Measurements from ENCODE around the gene C21orf58. TPM values are rescaled to one million over a fixed set of nuclear protein-coding genes. Genes with fewer than 3 reads are reported as not detected.

The C21orf58 gene
- total RNA-seq, 1 experiment from 2014 or later, result 12.4 TPM

DNA sequence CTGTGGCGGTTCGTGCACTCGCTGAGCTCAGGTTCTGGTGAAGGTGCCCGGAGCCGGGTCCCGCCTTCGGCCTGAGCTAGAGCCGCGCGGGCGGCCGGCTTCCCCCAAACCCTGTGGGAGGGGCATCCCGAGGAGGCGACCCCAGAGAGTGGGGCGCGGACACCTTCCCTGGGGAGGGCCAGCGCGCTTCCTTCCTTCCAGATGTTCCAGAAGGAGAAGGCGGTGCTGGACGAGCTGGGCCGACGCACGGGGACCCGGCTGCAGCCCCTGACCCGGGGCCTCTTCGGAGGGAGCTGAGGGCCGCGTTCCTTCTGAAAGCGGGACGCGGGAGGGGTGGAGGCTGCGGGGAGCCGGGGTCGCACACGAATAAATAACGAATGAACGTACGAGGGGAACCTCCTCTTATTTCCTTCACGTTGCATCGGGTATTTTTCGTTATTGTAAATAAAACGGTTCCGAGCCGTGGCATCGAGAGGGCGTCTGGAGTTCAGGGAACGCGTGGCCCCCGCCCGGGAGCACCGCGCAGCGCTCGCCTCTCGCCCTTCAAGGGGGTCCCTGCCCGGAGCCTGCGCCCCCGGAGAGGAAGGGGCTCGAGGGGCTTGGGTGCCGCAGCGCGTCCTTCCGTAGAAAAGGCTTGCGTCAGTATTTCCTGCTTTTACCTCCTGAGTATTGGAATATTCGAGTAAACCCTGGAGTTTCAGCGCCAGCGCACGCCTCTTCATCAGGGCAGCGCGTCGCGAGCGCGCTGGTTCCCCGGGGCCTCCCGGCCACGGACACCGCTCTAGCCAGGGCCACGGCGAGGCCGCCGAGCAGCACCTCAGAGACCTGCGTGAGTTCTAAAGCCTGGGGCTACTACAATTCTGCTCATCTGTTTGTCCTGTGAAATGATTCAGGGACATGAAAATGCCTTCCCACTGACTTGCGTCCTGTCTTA lies 26.1 kb downstream of the C21orf58 start:
- DNase-seq (ENCODE audit: low read depth), result peak; percentile 35

DNA sequence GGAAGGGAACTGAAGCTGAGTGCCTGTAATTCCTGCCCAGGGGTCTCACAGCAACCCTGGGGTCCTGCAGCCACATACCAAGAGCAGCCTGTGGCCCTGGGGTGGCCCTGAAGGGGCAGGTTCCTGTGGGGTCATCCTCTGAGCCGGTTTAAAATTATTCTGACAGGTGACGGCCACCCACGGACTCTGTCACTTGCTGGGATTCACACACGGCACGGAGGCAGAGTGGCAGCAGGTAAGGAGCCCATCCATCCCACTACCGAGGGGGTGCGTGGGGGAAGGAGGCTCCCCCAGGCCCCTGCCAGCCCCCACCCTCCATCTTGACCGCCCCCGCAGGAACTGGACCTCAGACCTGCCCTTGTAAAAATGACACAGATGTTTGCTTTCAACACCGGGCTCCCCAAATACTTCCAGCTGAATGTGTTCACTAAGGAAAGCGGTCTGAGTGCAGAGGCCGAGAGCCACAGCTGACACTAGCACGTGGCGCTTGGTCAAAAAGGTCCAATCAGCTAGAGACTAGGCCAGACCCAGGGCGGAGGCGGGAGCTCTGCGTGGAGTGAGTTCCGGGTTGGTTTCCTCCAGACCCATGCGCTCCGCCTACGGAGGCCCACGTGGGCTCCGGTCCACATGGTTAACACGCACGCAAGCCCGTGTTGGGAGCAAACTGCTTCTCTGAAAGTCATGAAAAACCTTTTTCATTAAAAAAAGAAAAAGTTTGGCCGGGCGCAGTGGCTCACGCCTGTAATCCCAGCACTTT lies 27.5 kb downstream of the C21orf58 start:
- DNase-seq (ENCODE audit: low read depth), result peak; percentile 94

DNA sequence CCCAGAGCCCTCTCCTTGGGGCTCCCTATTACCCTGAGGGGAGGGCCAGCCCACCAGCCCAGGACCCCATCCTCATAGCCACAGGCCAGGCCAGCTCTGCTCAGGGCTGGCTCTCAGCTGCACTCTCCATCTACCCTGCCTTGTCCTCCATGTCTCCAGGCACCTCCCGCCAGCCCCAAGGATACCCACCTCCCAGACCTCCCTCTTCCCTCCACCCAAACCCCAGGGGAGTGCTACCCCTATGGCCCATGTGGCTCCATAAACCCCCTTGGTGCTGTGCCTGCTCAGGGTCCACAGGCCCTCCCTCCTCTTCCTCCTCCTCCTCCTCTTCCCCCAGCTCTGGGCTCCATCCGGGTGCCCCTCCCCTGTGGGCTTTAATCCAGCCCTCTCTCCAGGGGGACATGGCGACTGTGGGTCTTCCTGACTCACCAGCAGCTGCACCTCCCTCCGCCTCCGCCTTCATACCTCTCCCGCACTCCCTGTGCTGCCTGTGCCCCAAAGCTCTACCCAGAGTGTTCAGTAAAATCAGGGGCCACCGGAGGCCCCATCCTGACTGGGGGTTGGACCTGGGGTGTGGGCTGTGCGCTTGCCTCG lies 28.4 kb downstream of the C21orf58 start:
- DNase-seq (ENCODE audit: low read depth), result peak; percentile 96

DNA sequence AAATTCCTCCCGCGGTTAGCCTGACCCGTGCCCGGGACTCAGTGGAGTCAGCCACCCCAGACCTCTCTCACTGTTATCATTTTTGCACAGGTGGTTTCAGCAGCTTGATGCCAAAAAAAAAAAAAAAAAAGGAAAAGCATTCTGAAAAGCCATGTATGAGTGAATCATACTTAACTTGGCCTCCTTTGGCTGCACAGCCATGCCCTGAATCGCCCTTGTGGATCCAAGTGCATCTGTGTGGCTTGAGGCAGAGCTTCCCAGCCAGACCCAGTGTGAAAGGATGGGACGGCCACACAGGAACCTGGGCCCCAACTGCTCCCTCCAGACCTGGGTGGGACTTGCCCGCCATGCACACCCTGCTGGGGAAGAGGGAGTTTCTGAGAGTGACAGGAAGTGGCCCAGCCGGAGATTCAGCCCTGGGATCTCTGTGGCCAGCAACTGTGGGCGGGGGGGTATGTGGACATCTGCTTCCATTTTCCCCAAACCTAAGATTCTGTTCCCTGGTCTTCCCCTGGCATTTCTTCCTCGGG lies 29.0 kb downstream of the C21orf58 start:
- peak; percentile 89 for DNase-seq (ENCODE audit: low read depth)

DNA sequence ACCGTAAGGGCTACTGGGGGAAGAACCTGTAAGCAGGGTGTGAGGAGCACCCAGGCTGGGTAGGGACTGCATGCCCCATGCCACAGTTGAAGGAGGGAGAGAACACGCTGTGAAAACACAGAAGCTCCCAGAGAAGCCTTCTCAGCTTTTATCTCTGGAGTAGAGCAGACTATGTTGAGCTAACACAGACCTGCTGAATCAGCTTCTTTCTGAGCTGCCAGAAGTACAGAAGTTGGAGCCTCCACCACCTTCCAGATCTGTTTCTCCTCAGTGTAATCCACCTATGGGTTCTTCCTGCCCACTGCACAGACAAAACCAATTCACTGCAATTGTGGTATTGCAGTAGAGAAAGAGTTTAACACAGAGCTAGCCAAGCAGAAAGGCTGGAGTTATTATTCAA lies 32.1 kb downstream of the C21orf58 start:
- no peak for DNase-seq (ENCODE audit: low read depth)

DNA sequence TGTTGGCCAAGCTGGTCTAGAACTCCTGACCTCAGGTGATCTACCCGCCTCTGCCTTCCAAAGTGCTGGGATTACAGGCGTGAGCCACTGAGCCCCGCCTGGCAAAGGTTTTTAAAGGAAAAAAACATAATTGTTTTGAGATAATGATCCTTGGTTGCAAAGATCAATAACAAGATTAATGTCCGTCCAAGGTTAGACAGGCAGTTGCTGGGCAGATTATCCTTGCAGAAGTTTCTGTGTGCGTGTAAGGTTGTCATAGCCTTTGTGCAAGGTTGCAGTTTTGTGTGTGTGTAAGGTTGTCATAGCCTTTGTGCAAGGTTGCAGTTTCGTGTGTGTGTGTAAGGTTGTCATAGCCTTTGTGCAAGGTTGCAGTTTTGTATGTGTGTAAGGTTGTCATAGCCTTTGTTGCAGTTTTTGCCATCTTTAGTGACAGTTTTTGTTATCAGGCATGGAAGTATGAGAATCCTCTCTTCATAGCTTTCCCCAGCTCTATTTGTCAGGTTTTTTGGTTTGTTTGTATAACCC lies 34.0 kb downstream of the C21orf58 start:
- DNase-seq (ENCODE audit: low read depth), result no peak

DNA sequence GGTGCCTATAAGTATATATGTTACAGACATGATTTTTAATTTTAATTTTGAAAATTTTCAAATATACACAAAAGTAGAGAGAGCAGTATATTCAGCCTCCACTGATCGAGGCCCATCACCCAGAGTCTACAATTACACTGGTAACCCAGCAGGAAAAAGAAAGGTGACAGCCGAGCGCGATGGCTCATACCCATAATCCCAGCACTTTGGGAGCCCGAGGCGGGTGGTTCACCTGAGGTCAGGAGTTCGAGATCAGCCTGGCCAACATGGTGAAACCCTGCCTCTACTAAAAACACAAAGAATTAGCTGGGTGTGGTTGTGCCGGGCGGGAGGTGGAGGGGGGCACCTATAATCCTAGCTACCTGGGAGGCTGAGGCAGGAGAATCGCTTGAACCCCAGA lies 36.1 kb downstream of the C21orf58 start:
- DNase-seq (ENCODE audit: low read depth), result no peak

DNA sequence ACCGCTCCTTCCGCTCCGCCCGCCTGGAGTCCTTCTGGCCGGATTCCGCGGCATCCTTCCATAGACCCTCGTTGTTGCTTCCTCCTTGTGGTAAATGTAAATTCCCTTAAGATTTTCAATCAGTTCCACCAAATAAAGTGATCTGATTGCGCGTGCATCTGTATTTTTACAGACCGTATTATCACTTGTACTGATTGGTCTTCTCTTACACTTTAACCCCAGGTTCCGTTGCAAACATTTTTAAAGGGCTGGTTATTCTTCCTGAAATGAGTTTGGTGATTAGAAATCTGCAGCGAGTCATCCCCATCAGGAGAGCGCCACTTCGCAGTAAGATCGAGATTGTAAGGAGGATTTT lies 37.0 kb downstream of the C21orf58 start:
- no peak for DNase-seq (ENCODE audit: low read depth)

DNA sequence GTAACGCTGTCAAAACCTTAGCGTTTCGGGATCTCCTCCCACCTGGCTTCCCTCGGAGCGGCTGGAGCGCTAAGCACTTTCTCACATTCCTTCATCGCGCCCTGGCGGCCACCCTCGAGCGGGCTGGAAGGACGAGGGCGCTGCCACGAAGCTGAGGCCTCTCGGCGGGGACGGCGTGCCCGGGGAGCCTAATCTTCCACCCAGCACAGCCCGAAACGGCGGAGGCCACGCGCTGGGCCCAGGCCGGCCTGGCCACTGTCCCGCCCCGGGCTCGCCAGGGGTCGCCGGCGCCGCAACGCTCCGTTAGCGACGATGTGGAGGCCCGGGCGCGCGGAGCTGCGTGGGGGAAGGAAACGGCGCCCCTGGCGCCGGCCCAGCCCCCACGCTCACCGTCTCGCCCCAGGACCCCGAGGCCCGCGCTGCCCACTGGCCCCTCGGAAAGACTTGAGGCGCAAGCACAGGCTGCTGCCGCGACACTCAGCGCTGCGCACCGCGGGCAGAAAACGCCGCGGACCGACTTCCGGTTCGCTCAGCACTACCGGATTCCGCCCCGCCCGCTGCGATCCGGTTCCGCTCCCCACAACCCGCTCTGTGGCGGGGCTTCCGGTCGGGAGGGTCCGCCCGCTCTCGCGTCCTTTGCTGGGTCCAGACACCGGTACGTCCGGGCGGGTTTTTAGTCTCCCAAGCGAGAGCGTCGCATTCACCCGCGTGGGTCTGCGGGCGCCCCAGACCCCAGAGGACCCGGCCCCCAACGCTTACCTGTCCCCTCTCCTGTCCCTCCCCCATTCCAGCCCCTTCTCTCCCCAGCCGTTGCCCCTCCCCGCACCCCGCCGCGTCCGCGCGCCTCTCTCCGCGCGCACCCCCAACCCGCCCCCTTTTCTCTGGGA lies 37.7 kb downstream of the C21orf58 start, which contains the start of gene YBEY:
Gene YBEY (plus strand): TSS at position 582 of the 887 bp plus-strand sequence. CDS start 572 bp downstream, outside the sequence.
- DNase-seq (ENCODE audit: low read depth), result peak; percentile 98

DNA sequence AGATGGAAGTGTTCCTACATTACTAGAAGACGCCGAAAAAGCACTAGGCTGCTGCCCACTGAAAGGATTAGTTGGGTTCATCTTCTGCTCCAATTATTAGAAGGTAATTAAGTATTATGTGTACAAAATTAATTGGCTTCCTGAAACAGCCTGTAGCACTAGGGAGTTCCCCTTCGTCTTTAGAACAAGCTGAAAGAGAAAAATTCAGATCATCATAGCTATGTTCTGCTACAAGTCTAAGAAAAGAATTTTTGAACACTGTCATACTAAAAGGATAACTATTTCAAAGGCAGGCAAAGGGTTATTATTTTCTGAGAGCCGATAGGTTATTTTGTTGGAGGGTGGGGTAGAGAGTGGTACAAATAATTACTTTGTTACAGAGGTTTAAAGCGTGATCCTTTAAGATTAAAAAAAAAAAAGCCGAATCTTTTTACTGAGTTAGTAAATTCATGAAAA lies 38.4 kb downstream of the C21orf58 start, which contains the start of gene MCM3AP:
Gene MCM3AP (minus strand): TSS at position 406 of the 456 bp plus-strand sequence. CDS start 325 bp downstream, at position 81.
- no peak for DNase-seq (ENCODE audit: low read depth)

DNA sequence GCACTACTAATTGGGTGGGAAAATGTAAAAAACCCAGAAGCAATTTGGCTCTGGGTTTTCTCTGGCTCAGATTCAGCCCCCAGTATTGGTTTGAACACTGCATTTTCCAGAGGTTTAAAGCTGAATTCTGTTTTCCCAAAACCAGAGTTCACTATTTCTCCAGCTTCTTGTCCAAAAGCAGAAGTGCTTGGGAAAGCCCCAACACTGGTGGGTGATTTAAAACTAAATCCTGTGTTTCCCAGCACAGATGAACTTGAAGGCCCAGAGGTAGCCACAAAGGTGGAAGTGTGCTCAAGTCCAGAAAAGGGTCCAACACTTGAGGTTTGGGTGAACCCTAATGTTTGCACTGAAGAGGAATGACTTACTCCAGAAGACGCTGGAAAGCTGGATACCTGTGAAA lies 38.9 kb downstream of the C21orf58 start:
- DNase-seq (ENCODE audit: low read depth), result no peak

DNA sequence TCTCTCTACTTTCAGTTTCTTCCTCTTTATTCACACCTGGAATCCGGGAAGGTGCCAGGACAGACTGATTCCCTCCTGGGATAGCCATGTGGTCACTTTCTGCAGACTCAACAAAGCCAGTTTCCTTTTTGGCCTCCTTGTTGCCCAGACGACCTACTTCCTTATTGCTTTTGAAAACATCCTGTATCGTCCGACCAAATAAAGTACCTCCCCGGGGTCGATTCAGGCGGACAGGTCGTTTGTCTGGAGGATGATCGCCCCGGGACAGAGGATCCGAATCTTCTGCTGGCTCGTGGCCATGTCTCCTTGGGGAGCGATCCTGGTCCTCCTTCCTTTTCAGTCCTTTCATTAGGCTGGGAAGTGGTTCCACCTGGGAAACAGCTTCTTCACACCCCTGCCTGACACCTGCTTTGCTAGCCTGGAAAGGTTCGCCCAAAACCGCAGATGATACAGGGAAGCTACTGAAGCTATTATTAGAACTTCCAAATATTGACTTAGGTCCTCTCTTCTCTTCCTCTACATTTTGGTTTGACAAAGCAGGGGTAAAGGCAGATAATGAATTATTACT lies 39.5 kb downstream of the C21orf58 start:
- DNase-seq (ENCODE audit: low read depth), result no peak

DNA sequence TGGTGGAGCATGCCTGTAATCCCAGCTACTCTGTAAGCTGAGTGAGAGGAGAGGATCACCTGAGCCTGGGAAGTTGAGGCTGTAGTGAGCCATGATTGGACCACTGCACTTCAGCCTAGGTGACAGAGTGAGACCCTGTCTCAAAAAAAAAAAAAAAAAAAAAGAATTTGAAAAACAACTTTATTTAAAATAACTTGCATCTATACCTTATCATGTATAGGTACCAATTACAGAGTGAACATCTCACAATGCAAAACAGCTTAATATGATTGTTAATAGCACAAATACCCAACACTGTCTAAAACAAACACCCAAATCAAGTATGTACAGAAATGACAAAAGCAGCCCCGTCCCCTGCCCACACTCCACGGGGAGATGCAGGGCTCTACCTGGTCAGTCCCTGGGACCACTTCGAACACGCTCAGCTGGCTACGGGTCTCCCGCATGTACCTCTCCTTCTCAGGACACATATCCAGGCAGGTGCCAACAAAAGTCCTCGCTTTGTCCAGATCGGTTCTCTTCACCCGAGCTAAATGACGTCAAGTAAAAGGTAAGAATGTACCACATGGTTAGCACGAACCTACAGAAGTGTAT lies 48.8 kb downstream of the C21orf58 start:
- no peak for DNase-seq (ENCODE audit: low read depth)

DNA sequence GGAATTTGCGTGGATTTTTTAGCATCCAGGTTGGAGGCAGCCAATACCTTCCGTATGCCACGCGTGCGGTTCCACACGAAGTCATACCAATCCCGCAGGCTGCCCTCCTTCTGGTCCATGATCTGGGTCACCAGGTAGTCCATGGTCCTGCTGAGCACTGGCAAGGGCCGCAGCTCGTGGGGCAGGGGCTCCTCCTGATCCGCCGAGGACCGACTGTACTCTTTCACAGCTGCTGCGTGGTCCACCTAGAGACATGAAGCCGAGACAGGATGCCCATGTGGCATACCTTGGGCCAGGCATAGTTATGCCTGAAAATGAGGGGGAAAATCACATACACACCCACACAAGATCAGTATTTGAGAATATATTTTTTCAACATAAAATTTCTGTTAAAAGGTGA lies 50.3 kb downstream of the C21orf58 start:
- DNase-seq (ENCODE audit: low read depth), result no peak

DNA sequence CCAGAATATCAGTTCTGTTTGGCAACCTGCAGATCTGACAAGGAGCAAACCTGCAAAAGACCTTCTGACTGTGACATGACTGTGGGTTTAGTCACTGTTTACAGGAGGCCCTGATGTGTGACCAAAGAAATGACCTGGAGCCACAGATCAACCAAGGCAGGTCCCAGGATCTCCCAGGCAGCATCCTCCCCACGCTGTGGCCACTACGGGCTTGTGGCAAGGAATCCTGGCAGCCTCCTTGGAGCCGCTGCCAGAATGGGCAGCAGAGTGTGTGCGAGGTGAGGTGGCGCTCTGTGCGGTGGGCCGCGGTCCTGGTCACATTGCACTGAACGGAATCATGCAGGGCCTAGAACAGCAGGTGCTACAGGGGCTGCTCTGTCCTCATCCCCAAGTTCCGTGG lies 54.2 kb downstream of the C21orf58 start:
- no peak for DNase-seq (ENCODE audit: low read depth)

DNA sequence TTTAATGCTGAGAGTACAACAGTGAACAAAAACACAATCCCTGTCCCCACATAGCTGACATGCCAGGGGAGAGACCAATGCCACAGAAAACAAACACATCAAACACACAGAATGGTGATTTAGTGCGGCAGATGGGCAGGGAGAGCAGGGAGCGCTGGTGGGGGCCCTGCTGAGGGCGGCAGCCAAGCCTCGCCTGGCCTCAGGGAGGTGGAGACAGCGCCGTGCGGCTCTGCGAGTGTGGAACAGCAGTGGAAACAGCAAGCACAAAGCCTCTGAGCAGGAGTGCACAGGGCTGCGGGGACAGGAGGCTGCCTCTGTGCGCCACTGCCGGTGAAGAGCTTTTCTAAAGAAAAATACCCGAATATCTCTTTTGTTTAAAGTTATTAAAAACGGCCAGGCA lies 55.3 kb downstream of the C21orf58 start:
- DNase-seq (ENCODE audit: low read depth), result no peak

DNA sequence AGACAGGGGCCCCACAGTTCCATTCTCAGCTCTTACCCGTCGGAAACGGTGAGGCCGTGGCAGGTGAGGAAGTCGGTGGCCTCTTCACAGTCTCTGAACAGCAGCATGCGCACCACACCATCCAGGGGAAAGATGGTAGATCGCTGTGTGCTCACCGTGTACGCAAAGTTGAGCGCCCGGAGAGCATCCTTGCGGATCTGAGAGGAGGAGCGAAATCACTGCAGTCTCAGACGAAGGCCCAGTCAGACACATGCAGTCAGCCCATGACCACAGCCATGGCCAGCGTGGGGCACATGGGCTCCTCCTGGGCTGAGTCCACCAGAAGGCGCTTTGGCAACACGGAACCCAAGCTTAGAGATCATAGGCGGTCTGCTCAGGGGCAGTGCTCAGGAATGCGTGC lies 56.7 kb downstream of the C21orf58 start:
- no peak for DNase-seq (ENCODE audit: low read depth)

DNA sequence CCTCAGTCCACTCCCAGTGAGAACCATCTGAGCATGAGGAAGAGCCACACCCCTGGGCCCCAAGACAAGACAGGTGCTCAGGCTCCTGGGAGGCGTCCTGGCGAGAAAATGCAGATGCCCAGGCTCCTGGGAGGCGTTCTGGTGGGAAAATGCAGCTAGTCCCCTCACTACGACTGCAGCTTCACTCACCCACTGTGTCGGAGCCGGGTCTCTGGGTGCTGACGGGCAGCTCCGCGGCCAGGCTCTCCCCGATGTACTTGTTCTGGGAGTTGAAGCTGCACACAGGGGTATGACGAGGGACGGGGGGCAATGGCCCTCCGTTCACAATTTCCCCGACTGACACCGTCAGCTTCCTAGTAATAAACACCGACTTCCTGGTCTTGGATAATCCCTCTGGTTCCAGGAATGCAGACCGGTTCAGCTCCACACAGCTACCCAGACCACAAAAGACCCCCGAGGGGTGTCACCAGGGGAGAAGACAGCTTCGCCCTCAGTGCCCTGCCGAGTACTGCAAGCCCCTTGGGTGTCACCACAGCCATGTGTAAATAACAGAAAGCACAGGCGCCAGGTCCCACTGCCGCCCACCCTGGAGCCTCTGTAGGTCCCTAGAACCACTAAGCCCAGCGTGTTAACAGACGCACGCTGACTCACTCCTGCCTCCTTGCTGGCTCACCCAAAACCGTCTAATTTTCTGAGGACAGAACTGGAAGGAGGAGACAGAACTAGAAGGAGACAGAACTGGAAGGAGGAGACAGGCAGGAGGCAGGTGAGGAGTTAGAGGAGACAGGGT lies 57.7 kb downstream of the C21orf58 start:
- DNase-seq (ENCODE audit: low read depth), result no peak

DNA sequence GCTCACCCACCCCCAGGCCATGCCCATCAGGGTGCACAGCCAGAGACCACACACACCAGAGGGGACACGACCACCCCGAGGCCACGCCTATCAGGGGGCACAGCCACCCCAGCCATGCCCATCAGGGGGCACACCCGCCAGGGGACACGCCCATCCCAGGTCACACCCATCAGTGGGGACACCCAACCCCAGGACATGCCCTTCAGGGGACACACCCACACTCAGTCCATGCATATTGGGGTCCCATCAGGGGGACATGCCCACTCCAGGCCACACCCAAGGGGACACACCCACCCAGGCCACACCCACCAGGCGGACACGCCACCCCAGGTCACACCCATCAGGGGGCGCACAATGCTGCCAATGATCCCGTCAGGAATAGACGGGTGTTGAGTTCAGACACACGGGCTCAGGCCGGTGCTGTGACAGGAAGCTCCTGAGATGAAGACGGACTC lies 59.0 kb downstream of the C21orf58 start:
- no peak for DNase-seq (ENCODE audit: low read depth)
